Measurements from ENCODE around the gene TRAF1.
"Not testable (repeated sequence)": the region's sequence is repeated elsewhere in the genome, so short reads cannot be mapped to it uniquely, and the experiment has no call there.

The TRAF1 gene

DNA sequence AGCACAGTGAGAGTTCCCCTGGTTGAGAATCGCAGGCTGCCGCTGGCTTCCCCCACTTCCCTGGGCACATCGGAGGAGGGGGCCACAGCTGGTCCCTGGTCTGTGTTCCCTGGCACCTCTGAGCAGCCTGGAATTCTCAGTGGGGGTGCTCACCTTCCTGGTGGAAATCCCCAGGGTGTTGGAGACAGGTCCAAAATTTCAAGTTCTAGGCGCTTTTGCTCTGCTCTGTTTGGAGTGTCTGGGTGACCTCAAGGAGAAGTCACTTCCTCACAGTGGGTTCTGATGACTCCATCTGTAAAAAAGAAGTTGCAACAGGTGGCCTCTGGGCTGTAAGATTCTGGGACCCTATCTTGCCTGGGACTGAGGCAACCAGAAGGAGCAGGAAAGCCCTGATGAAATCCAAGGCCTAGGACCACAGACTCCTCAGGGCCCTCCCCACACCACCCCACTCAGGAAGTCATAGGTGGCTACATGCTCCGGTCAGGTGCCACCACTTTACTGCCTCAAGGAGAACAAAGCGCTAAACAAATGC lies at the start of gene TRAF1:
TSS of gene TRAF1 (minus strand) at position 400 of the 532 bp plus-strand sequence. CDS start 721 bp downstream, outside the sequence.
- FAIRE-seq (no peak), DNase-seq (ENCODE audit: low spot score) (no peak)

DNA sequence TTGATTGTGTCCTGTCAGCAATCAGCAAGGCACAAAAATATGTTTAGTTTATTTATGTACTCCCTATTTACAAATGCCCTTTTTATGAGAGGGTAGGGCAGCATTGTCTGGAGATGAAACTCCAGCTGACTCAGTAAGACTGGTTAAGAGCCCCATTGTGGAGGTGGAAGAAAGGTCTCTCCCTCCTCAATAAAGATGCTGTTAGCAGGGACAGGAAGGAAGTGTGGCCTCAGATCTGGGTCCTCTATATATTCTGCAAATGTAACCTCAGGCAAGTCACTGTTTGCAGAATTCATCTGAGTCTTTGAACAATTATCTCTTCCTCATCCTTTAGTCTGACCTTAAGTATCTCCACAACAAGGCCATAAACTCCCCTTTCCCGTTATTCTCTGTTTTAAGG lies 48.3 kb upstream of the TRAF1 start:
- DNase-seq (ENCODE audit: low spot score) (no peak), FAIRE-seq (no peak)

- DNase-seq (ENCODE audit: low spot score), result no peak
- no peak for FAIRE-seq
Measured at GRCh38 chr9:120974181-120974580, 47.6 kb upstream of the TRAF1 start.

GRCh38 chr9:120971938-120972337 lies 45.3 kb upstream of the TRAF1 start:
- DNase-seq (ENCODE audit: low spot score) (no peak), FAIRE-seq (no peak)

- not testable (repeated sequence) for DNase-seq (ENCODE audit: low spot score); FAIRE-seq
Measured at GRCh38 chr9:120971471-120971870, 44.9 kb upstream of the TRAF1 start.

- DNase-seq (ENCODE audit: low spot score), result no peak
- no peak for FAIRE-seq
Measured at GRCh38 chr9:120970244-120970643, 43.6 kb upstream of the TRAF1 start.

GRCh38 chr9:120966013-120966369 lies 39.4 kb upstream of the TRAF1 start:
- FAIRE-seq (no peak), DNase-seq (ENCODE audit: low spot score) (no peak)

GRCh38 chr9:120965344-120966012 lies 38.9 kb upstream of the TRAF1 start:
- no peak for DNase-seq (ENCODE audit: low spot score)
- no peak for FAIRE-seq

DNA sequence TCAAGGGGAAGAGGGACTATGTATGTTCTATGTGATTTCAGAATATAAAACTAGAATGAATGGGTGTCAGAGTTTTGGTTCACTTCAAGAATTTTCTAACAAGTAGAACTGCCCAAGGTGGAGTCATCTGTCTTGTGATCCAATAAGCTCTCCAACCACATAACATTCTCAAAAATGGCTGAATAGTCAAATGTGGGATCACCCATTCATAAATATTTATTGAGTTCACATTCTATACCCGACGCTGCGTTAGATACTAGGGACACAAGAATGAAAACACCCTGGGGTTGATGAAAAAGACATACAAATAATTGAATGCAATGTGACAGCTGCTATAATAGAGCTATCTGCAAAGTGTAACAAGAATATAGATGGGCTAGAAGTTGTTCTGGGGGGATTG lies 35.3 kb upstream of the TRAF1 start:
- FAIRE-seq (no peak), DNase-seq (ENCODE audit: low spot score) (no peak)

- no peak for FAIRE-seq
- no peak for DNase-seq (ENCODE audit: low spot score)
Measured at GRCh38 chr9:120960001-120960400, 33.4 kb upstream of the TRAF1 start.

GRCh38 chr9:120956862-120957261 lies 30.3 kb upstream of the TRAF1 start:
- FAIRE-seq, result no peak
- DNase-seq (ENCODE audit: low spot score), result no peak

DNA sequence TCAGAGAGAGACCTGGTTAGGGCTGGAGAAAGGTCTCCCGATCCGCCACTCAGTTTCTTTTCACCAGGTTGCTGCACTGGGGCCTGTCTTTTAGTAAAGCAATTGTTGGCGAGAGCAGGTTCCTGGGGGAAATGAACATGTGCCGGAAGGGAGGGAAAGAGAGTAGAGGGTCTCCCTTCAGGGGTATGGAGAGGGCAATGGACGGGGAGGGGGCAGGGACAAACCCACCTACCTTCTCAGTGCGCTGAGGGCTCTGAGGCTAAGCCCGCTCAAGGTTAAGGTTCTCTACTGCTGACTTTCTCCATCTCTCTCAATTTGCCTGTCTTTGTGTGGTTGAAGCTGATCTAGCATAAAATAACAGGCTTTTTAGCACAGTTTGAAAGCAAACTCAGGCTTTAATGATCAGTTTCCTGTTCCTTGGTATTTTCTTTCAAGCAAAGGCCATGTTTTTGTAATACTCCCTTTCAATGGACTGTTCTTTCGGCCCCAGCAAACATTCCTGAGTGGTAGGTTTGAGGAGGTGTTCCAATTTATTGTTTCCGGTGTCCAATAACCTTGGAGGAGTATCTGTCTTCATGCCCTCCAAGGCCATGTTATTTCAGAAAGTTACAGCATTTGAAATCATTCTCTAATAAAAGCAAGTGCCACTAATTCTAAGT lies 25.5 kb upstream of the TRAF1 start:
- FAIRE-seq (no peak), DNase-seq (ENCODE audit: low spot score) (no peak)

DNA sequence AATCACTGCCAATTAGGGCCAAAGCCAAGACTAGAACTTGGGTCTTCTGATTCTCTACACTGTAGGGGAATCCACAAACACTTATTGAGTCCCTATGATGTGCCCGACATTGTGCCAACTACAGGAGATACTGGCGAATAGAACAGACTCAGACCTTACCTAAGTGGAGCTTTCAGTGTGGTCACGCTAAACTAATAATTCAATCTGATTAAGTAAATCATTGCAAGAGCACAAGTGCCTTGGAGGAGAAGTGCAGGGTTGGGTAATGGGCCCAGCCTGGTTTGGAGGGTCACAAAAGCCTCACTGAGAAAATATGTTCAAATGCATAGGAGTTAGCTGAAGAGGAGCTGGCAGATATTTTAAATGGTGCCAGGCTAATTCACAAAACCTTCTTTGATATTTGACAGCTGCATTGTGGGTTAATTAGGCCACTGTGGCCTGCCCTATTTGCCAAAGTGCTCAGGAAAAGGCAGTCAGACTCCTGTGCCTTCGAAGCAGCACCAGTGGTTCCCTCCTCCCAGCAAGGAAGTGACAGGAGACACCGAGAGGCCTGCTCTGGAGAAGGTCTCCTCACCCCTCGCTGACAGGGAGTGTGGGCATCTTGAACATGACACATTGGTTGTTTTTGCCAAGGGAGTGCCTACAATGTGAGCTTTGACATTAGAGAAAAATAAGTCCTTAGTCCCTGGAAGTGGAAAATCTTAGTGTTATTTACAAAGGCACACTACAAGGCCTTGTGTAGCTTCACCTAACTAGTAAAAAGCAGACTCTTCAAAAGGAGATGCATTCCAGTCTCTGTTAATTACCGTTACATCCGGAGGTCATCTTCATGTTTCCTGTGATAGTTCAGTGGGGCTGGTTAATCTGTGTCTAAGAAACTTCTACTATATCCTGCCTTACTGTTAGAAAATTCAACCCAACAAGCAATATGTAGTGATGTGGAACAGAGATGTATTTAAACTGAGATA lies 24.1 kb upstream of the TRAF1 start:
- FAIRE-seq (no peak), DNase-seq (ENCODE audit: low spot score) (no peak)

GRCh38 chr9:120949290-120949689 lies 22.7 kb upstream of the TRAF1 start:
- FAIRE-seq (no peak), DNase-seq (ENCODE audit: low spot score) (no peak)

DNA sequence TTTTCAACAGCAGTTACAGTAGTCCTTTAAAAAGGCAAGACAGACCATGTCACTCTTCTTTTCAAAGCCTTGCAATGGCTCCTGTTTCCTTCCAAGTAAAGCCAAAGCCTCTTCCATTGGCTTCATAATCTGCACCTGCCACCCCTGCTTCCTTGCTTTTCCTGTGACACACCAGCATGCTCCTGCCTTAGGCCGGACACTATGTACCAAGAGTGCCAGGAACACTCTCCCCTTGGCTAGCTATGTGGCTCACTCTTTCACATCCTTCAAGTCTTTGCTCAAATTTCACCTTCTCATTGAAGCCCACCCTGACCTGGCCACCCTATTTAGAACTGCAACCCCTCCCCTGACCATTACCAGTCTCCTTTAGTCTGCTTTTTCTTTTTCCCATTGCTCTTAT lies 22.2 kb upstream of the TRAF1 start:
- no peak for FAIRE-seq
- DNase-seq (ENCODE audit: low spot score), result no peak

DNA sequence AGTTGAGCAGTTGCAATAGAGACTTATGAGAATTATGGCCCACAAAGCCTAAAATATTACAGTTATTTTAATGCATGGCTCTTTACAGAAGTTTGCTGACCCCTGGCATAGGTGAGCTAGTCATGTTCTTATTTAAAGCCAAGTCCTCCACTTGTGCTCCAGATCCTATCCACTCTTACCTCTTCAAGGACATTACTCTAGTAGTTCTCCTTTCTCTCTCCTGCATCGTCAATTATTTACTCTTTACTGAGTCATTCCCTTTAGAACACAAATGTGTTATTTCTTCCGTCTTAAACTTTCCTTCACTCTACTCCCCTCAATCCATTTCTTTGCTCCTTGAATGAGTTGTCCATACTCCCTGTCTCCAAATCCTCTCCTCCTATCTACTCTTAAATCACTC lies 20.6 kb upstream of the TRAF1 start:
- FAIRE-seq (no peak), DNase-seq (ENCODE audit: low spot score) (no peak)

- FAIRE-seq, result no peak
Measured at GRCh38 chr9:120946259-120946658, 19.7 kb upstream of the TRAF1 start.

DNA sequence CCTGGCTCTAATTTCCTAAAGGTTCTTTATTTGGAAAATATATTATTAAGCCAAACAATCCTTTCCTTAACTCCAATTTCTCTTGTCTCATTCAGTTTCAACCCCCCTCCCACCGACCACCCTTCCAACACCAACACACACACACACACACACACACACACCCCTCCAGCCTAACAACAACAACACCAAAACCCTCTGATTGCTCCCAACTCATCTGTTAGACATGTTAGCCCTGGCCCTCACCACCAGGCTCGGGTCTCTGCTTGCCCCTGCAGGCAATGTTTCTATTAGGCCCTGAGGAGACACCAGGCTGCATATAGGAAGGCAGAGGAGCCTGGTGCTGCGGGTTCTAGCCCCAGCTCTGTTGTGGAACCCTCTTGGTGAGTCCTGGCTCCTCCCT lies 18.4 kb upstream of the TRAF1 start:
- FAIRE-seq, result no peak
- DNase-seq (ENCODE audit: low spot score), result no peak

More at GRCh38 chr9:120946259-120946658, 19.7 kb upstream of the TRAF1 start:
- no peak for DNase-seq (ENCODE audit: low spot score)

DNA sequence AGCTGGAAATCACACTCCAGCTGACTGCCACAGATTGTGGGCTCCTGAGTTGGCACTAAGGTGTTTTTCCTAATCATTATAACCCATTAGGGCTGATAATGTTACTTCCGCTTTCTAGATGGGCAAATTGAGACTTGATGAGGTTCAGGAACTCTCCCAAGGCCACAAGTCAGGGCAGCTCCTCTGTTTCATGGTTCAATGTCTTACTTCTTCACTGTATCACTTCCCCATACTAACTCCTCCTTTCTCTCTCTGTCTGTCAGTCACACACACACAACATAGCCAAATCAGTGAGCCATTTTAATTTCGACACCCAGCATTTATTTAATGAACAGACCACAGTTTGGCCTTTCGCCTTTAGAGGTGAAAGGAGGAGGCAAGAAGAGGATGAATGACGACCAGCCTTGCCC lies 17.8 kb upstream of the TRAF1 start:
- no peak for DNase-seq (ENCODE audit: low spot score)
- FAIRE-seq, result no peak

DNA sequence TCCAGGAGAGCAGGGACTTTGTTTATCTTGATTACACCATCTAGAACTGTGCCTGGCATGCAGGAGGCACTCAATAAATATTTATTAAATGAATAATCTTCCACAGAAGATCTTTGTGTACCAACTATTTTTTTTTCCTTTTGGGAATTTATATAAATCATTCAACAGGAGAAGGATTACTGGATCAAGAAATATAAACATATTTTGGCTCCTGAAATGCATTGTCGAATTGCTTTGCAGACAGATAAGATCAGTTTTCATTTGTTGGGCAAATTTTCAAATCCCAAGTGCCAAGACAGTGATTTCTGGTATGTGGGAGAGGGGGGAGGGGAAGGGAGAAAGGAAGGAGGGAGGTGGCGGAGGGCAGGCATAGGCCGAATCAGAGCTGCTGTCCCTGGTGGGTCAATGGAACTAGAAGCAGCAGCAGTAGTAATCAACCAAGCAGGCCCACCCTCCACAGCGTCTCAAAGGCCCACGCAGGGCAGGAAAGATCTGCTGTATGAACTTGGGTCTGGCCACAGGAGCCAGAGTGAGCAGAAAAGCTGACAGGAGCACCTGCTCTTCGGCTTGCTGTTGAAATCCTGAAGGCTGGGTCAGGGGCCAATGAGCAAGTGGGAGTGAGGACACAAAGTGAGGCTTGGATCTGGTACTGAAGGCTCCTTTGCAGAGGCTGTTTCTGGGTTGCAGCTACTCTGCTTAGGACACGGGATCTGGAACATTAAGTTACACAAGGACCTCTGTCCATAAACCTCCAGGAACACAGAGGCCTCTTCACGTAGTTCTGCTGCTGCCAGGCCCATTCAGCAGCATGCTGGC lies 15.8 kb upstream of the TRAF1 start:
- DNase-seq (ENCODE audit: low spot score) (no peak), FAIRE-seq (no peak)
